Measurements from ENCODE around the gene ZDHHC4. TPM values are rescaled to one million over a fixed set of nuclear protein-coding genes. Genes with fewer than 3 reads are reported as not detected.

Gene ZDHHC4
- total and polyA plus RNA-seq, 10 of the 15 experiments (the other 5 are each of a cell fraction or from before 2014, with no cell fraction given) = 30.6 to 74.3 (median 35.8) TPM

- no peak for TF ChIP-seq CUX1 (IDR thresholded peaks at IDR 0.05; ENCODE audit: insufficient replicate concordance, low read depth, low read length)
- TF ChIP-seq, protein P1, sequence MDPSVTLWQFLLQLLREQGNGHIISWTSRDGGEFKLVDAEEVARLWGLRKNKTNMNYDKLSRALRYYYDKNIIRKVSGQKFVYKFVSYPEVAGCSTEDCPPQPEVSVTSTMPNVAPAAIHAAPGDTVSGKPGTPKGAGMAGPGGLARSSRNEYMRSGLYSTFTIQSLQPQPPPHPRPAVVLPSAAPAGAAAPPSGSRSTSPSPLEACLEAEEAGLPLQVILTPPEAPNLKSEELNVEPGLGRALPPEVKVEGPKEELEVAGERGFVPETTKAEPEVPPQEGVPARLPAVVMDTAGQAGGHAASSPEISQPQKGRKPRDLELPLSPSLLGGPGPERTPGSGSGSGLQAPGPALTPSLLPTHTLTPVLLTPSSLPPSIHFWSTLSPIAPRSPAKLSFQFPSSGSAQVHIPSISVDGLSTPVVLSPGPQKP (IDR thresholded peaks at IDR 0.05; ENCODE audit: low read depth, low read length) = peak; percentile 93
- no peak for TF ChIP-seq NRF1 (conservative IDR thresholded peaks at IDR 0.05; ENCODE audit: low read depth, low read length)
- no peak for TF ChIP-seq FOS (IDR thresholded peaks at IDR 0.05; ENCODE audit: borderline replicate concordance, extremely low read depth, insufficient read length)
- peak; percentile 78; the same call in 1 of the 2 replicates for TF ChIP-seq YY1 (IDR thresholded peaks at IDR 0.05; ENCODE audit: low read depth, low read length)
- TF ChIP-seq RELA (IDR thresholded peaks at IDR 0.05; ENCODE audit: borderline replicate concordance, partially characterized antibody) = no peak
- TF ChIP-seq MEF2A (IDR thresholded peaks at IDR 0.05; ENCODE audit: insufficient read depth, low read depth, low read length) = no peak
- TF ChIP-seq FOXK2 (IDR thresholded peaks at IDR 0.05) = no peak
- no peak for TF ChIP-seq ZBTB33 (IDR thresholded peaks at IDR 0.05)
- no peak for TF ChIP-seq SKIL (IDR thresholded peaks at IDR 0.05; ENCODE audit: low read depth, poor library complexity, severe bottlenecking)
- TF ChIP-seq HDGF (IDR thresholded peaks at IDR 0.05) = 0 out of 2 replicates have a peak, but pooled peaks have one; percentile 58
- peak; percentile 69 for TF ChIP-seq GATAD2B (conservative IDR thresholded peaks at IDR 0.05; ENCODE audit: low read depth)
- peak; percentile 62; the same call in 1 of the 2 replicates for TF ChIP-seq CBFB (IDR thresholded peaks at IDR 0.05; ENCODE audit: low read depth)
- TF ChIP-seq ZBTB4 (CRISPR knock-in tag; IDR thresholded peaks at IDR 0.05) = no peak
- no peak for TF ChIP-seq SREBF2 (IDR thresholded peaks at IDR 0.05; ENCODE audit: low read length)
Observed at GRCh38 chr7:6577369-6578113, at the start of gene ZDHHC4 (continued).
